HEK293 (cell line): ENCODE measurements around the gene CETP.

Experiments
- CTCF ChIP-seq: fragments of 450-650 bp; formaldehyde crosslinking; IDR thresholded peaks from 2 replicates; pipeline ENCODE4 v1.5.1; 2016; ENCODE audit warnings: missing biosample characterization, missing genetic modification characterization
- HIC1 ChIP-seq: fragments of 450-650 bp; formaldehyde crosslinking; IDR thresholded peaks from 2 replicates; pipeline ENCODE4 v1.5.1; 2016; ENCODE audit warnings: missing biosample characterization, missing genetic modification characterization
- REST ChIP-seq: fragments of 450-650 bp; formaldehyde crosslinking; IDR thresholded peaks from 2 replicates; pipeline ENCODE4 v1.5.1; 2016; ENCODE audit warnings: missing biosample characterization, missing genetic modification characterization
- ZBTB1 ChIP-seq: fragments of 450-650 bp; formaldehyde crosslinking; IDR thresholded peaks from 2 replicates; pipeline ENCODE4 v1.5.1; 2016; ENCODE audit warnings: missing biosample characterization, missing genetic modification characterization
- ZBTB11 ChIP-seq: fragments of 450-650 bp; formaldehyde crosslinking; conservative IDR thresholded peaks from 2 replicates; pipeline ENCODE4 v1.5.1; 2016; ENCODE audit warnings: low read depth, missing biosample characterization, missing genetic modification characterization
- ZBTB20 ChIP-seq: fragments of 450-650 bp; formaldehyde crosslinking; IDR thresholded peaks from 2 replicates; pipeline ENCODE4 v1.5.1; 2016; ENCODE audit warnings: missing biosample characterization, missing genetic modification characterization
- ZBTB44 ChIP-seq: fragments of 450-650 bp; IDR thresholded peaks from 2 replicates; pipeline ENCODE4 v1.5.1; 2018; ENCODE audit warnings: missing biosample characterization, mild to moderate bottlenecking, missing genetic modification characterization
- ZNF423 ChIP-seq: fragments of 450-650 bp; formaldehyde crosslinking; IDR thresholded peaks from 2 replicates; pipeline ENCODE4 v1.5.1; 2016; ENCODE audit warnings: missing biosample characterization, missing genetic modification characterization
- ZNF558 ChIP-seq: fragments of 450-650 bp; formaldehyde crosslinking; IDR thresholded peaks from 2 replicates; pipeline ENCODE4 v1.5.1; 2016; ENCODE audit warnings: missing biosample characterization, missing genetic modification characterization

- TF ChIP-seq ZNF558 (tag by site-specific recombination) (no peak), CTCF (tag by site-specific recombination) (no peak), ZBTB44 (tag by site-specific recombination) (no peak), REST (tag by site-specific recombination) (no peak), ZNF423 (no peak), ZBTB1 (no peak), ZBTB11 (no peak), ZBTB20 (no peak), HIC1 (tag by site-specific recombination) (no peak)
These were observed 50.6 kb downstream of the CETP start for GRCh38 chr16:57012353-57012752.
